GM19324 (cell line): ENCODE data around the gene RPL36A.

Experiments used
- ATAC-seq: cut with Tn5 transposase; IDR thresholded peaks from one replicate; pipeline ENCODE4 v1.9.1; 2021; ENCODE audit warnings: mild to moderate bottlenecking, moderate library complexity; ENCODE audit not compliant: unreplicated experiment, low FRiP score

RPL36A gene

DNA sequence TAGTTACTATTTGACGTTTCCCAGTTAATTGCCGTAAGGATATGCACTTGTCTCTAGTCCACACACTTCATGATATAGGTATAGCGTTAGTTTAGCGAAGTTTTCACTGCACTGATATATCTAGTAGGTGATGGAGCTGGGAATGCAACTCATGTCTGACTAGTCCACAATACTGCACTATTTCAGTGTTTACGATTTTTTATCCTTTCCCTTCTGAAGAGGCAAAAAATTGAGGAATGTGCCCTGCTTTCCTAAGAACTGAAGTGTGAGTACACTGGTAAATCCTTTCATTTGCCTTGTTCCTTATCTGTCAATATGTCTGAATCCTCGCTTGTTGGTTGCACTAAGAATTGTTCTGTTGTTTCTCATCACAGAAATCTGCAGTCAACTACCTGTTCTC lies 1.0 kb downstream of the RPL36A start:
- no peak for ATAC-seq

GRCh38 chrX:101393530-101394305 lies 2.9 kb downstream of the RPL36A start:
- no peak for ATAC-seq

DNA sequence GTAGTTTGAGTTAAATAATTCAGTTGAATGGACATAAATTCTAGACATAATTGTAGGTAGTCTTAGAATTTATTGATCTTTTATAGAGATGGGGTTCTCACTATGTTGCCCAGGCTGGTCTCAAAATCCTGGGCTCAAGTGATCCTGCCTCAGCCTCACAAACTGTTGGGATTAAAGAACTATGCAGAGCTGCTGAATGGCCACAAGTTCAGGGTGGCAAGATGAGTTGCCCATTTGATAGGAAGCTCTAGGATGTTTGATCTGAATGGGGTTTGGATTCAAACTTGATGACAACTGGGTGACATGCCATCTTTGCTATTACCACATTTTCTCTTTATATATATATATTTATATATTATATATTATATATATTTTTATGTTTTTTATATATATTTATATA lies 3.6 kb downstream of the RPL36A start:
- ATAC-seq = no peak

GRCh38 chrX:101395789-101396188 lies 5.0 kb downstream of the RPL36A start:
- no peak for ATAC-seq

- ATAC-seq = no peak
These were observed 7.0 kb downstream of the RPL36A start for GRCh38 chrX:101397779-101398178.

DNA sequence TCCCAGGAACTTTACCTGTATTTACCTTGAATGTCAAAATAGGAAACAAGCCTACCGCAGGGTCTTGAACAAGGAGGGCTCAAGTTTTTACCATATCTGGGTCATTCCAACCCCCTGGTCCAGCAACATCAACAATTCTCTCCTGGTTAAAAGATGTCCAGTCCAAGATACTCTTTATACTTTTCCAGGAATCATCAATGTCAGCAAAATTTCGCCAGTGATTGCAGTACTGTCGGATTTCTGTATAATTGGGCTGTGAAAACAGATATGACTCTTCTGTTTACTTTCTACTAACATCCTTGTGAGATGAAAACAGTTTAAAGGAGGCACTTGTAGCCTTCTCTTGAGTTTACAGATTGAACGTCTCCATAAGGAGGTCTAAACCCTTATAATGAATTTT lies 7.9 kb downstream of the RPL36A start:
- no peak for ATAC-seq

DNA sequence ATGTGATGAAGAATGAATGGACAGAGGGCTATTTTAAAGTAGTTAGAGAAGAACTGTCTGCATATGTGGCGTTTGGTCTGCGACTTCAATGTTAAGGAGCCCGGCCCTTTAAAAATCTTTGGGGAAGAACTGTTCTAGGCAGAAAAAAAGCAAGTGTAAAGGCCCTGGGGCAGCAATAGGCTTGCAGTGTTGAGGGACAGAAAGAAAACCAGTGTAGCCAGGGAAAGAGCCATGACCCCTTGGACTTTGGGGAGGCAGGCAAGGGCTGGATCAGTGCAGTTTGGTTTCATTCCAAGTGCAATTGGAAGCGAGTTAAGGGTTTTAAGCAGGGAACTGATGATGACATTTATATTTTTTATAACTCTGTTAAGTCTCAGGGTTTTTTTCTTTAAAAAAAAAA lies 9.0 kb downstream of the RPL36A start:
- no peak for ATAC-seq

GRCh38 chrX:101407167-101407747 lies 16.4 kb downstream of the RPL36A start:
- ATAC-seq = peak; percentile 0

GRCh38 chrX:101407748-101408531 lies 17.1 kb downstream of the RPL36A start, which contains the start of the genes GLA and HNRNPH2:
Gene GLA (minus strand): TSS chrX:101407925. CDS start chrX:101407903, 22 bp downstream.
Gene HNRNPH2 (plus strand): TSS chrX:101408222. CDS start chrX:101411989, 3,767 bp downstream.
- ATAC-seq = peak; percentile 97

DNA sequence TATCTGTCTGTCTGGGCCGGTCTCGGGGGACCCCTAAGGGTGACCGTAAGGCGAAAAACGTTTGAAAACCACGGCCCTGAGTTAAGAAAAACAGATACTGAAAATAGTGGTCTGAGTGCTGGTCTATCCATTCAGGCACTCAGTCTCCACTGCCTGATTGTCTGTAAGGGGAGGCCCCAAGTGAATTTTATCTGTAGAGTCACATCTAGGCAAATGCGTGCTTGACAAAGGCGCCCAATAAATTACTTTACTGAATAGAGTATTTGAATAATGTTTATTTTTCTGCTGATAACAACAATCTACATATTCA lies 17.7 kb downstream of the RPL36A start:
- ATAC-seq = peak; percentile 27

- no peak for ATAC-seq
These were observed 18.2 kb downstream of the RPL36A start for GRCh38 chrX:101409043-101409442.

GRCh38 chrX:101410461-101410860 lies 19.6 kb downstream of the RPL36A start:
- ATAC-seq = no peak

GRCh38 chrX:101411984-101412383 lies 21.2 kb downstream of the RPL36A start:
- ATAC-seq = no peak

- ATAC-seq = peak; percentile 65
These were observed 24.7 kb downstream of the RPL36A start for GRCh38 chrX:101415180-101416145.

GRCh38 chrX:101416691-101417090 lies 25.9 kb downstream of the RPL36A start:
- ATAC-seq = no peak

DNA sequence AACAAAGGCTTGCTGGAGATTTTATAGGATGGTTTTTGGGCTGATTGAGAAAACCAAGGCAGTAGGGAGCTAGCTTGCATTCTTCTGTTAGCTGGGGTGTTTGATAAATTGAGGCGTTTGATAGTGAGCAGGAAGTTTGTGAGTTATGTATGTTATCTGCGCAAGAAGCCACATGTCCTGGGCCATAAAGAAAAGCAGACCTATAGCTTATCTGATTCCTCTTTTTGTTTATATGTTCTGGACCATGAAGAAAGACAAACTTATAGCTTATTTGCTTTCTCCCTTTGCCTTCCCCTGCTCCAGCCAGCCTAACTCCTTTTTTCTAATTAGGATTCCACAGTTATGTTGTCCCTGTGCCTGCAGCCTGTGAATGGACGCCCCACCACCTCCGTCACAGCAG lies 26.4 kb downstream of the RPL36A start:
- no peak for ATAC-seq

DNA sequence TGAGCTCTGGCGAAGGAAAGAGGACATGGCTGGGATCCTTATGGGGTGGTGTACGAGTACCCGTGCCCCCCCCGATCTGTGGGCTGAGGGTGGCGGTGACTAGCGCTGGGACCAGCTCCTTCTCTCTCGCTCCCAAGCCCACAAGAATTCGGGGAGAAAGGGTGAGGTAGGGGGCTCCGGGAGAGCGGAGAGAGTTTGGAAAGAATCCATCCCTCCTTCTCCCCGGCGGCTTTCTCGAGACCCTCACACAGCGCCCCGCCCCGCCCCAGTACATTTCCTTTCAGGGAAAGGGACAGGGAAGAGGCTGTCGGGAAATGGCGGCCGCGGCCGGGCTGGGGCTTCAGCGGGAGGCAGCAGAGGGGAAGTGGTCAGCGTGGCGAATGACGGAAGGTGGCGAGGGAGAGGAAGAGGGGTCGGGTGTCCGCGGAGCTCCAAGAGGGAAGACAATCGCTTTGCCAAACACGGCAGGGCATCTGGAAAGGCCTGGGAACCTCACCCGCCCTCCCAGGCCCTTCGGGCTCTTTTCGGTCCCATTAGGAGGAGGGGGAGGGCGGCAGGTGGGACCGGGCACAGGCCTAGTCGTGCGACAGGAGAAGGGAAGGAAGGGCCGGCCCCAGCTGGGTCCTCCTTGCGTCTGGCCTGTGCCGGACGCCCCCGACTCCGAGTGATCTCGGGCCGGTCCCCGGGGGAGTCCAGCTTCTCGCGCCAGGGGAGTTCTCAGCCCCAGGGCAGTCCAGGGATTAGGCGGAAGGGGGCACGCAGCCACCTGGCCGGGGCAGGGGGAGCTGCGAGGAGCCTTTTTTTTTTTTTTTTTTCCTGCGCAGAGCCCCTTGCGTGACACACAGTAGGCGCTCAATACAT lies 27.4 kb downstream of the RPL36A start:
- no peak for ATAC-seq

- ATAC-seq = no peak
These were observed 28.7 kb downstream of the RPL36A start for GRCh38 chrX:101419489-101419888.

- ATAC-seq = no peak
These were observed 37.1 kb downstream of the RPL36A start for GRCh38 chrX:101427954-101428353.
